SHP77 (cell line): ENCODE results near the gene FBLIM1.
A peak's percentile ranks its signal among the peaks of the same experiment; 100 is the strongest.

Experiments
- DNase-seq, 2 experiments: peaks; one replicate each; lab custom pipeline; 2025; lab: John Stamatoyannopoulos, UW

Gene FBLIM1

DNA sequence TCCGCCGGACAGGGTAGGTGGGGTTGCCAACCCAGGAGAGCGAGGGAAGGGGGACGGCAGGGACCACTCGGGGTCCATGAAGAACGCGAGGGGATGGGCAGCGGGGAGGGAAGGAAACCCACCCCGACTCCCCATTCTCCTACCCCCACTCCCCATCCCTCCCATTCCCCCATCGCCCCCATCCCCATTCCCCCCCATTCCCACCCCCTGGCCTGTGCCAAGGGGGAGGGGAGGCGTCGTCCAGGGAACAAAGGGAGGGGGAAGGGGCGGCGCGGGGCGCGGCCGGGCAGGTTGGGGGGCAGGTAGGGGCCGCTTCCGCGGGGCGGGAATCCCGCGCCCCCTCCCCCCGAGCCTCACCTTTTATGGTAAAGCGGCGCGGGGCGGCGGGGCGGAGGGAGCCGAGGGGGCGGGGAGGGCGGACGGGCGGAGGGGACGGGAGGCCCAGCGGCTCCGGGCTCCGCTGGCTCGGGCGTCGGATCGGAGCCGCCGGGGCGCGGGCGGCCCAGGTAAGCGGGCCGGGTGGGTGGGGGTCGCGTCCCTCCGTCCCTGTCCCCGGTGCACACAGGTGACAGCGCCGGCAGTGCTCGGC, at the start of gene FBLIM1:
TSS of gene FBLIM1 (plus strand) at position 453 of the 589 bp plus-strand sequence. CDS start 6,189 bp downstream, outside the sequence.
- DNase-seq, result no peak

DNA sequence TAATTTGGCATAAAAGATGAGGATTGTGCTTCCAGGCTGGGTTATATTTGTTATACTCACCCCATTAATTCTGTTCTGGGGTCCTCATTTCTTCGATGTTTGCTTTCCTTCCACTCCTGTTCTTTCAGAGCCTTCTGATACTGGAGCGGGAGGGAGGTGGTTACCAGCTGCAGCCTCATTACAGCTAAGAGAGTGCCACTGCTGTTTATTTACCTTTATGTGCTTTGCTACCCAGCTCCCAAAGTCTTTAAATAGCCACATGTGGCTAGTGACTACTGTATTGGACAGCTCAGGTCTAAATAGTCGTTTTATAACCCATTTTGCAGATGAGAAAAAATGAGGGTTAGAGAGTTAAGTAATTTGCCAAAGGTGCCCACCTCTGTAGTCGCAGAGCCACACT, 49.4 kb upstream of the FBLIM1 start:
- DNase-seq, result peak in 1 of 2 experiments; percentile 4

DNA sequence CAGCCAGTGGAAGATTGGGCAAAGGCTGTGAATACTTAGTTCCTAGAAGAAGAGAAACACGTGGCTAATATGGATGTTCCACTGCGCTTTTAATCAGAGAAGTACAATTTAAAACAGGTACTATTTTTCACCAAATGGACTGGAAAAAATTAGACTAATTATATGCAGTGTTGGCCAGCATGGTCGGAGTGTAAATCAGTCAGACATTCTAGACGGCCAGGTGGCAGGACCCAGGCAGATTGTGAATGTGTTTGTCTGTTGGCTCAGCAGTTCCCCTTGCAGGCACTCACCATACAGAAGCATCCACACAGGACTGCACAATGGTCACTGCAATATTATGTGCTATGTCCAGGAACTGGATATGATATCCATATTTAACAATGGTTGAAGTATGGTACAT, 46.4 kb upstream of the FBLIM1 start:
- DNase-seq, result peak in 1 of 2 experiments; percentile 22

GRCh38 chr1:15714406-15715136, 44.0 kb upstream of the FBLIM1 start:
- no peak for DNase-seq

GRCh38 chr1:15717418-15718125, 41.0 kb upstream of the FBLIM1 start:
- DNase-seq, result no peak

- no peak for DNase-seq
Measured at GRCh38 chr1:15718199-15718601, 40.4 kb upstream of the FBLIM1 start.

DNA sequence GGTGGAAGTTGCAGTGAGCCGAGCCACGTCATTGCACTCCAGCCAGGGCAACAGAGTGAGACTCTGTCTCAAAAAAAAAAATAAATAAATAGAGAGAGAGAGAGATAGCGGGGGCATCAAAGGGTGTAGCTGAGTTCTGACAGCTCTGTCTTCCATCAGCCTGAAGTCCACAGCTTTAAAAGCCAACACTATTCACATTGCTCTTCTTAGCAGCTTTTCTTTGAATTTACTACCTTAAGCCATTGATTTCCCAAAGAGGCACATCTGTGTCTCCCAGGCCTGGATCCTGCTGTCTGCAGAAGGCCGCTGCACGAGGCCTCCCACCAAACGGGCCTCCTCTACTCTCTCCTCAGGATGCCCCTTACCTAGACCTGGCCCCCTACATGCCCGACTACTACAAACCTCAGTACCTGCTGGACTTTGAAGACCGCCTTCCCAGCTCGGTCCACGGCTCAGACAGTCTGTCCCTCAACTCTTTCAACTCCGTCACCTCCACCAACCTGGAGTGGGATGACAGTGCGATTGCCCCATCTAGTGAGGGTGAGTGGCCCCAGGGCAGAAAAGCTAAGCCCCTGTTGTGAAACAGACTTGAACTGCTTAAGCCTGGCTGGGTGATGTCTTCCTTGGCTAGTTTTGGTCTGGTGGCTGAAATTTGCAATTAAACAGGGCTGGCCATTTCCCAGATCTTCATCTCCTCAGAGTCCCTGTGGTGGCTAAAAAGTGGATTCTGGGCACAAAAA, 39.0 kb upstream of the FBLIM1 start:
- DNase-seq, result no peak

DNA sequence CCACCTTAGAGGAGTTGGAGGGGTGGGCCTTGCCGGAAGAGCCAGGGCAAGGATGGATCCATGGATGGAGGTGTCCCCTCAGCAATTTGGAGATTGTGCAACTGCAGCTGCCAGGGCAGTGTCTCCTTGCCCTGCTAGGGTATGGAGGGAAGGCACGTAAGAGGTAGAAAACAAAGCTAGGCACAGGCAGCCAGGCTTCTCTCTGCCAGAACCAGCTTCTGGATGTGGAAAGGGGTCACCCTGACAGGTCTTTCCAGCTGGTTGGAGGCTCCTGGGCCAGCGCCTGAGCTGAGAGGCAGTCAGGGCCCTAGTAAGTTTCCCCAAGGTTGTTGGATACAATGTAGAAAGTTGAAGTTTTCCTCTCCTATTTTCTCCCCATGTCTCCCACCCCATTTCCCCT, 37.7 kb upstream of the FBLIM1 start:
- DNase-seq, result no peak

GRCh38 chr1:15722411-15722810, 36.2 kb upstream of the FBLIM1 start:
- DNase-seq, result no peak

- no peak for DNase-seq
Measured at GRCh38 chr1:15722836-15723532, 35.6 kb upstream of the FBLIM1 start.

DNA sequence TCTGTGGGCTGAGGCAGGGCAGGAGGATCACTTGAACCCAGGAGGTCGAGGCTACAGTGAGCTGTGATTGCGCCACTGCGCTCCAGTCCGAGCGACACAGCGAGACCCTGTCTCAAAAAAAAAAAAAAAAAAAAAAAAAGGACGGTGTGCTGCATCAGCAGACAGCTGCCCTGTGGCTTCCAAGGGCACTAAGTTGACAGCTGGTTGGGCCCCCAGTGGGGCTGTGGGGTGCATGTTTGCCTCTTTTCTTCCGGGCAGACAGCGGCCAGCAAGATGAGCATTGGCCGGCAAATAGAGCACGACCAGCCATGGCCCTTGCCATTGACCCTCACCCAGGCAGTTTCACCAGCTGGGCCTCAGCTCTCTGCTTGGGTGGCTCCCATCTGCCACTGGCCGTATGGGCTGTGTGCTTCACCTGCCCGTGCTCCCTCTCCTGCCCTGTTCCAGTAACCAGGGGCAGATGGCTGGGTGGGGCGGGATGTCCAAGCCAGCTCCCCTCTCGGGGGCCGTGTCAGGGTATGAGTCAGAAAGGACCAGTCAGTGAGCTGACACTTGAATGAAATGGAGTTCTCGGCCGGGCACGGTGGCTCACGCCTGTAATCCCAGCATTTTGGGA, 34.9 kb upstream of the FBLIM1 start:
- DNase-seq, result peak; percentile 77 to 79

DNA sequence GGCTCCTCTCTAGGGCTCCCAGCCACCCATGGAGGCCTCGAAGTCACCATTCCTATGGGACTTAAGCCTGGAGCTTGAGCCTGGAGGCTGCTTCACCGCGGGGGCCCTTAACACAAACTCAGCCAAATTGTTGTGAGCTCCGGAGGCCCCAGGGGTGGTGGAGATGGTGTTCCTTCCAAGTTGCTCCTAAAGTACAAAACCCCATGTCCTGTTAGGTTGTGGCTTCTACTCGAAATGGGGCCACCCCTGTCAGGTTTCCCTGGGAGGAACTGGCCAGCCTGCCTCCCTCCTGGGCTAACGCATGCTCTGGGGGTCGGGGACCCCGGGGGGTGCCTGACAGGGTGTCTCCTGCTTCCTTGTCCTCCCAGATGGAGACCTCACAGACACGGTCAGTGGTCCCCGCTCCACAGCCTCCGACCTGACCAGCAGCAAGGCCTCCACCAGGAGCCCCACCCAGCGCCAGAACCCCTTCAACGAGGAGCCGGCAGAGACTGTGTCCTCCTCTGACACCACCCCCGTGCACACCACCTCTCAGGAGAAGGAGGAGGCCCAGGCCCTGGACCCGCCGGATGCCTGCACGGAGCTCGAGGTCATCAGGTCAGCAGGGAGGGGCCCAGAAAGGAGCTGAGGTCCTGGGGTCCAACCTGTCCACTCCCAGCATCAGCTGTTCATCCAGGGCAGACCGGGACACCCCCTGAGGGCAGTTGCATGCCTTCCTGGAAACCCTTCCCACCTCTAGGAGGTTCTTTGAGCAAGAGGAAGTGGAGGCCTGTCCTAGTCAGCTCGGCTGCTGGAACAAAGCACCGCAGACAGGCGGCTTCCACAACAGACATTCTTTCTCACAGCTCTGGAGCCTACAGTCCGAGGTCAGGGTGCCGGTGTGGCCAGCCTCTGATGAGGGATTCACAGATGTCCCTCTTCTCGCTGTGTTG, 33.4 kb upstream of the FBLIM1 start:
- no peak for DNase-seq

GRCh38 chr1:15726508-15726907, 32.1 kb upstream of the FBLIM1 start:
- no peak for DNase-seq

GRCh38 chr1:15727021-15727420, 31.6 kb upstream of the FBLIM1 start:
- DNase-seq, result no peak

GRCh38 chr1:15727424-15727823, 31.2 kb upstream of the FBLIM1 start:
- DNase-seq, result no peak

- DNase-seq, result peak in 1 of 2 experiments; percentile 45
Measured at GRCh38 chr1:15727866-15728534, 30.6 kb upstream of the FBLIM1 start.

GRCh38 chr1:15728937-15729657, 29.5 kb upstream of the FBLIM1 start:
- DNase-seq, result no peak

- no peak for DNase-seq
Measured at GRCh38 chr1:15730423-15730822, 28.2 kb upstream of the FBLIM1 start.

- DNase-seq, result no peak
Measured at GRCh38 chr1:15730936-15731335, 27.7 kb upstream of the FBLIM1 start.
